ENCODE measurements around the gene ACSS1.

Gene ACSS1

DNA sequence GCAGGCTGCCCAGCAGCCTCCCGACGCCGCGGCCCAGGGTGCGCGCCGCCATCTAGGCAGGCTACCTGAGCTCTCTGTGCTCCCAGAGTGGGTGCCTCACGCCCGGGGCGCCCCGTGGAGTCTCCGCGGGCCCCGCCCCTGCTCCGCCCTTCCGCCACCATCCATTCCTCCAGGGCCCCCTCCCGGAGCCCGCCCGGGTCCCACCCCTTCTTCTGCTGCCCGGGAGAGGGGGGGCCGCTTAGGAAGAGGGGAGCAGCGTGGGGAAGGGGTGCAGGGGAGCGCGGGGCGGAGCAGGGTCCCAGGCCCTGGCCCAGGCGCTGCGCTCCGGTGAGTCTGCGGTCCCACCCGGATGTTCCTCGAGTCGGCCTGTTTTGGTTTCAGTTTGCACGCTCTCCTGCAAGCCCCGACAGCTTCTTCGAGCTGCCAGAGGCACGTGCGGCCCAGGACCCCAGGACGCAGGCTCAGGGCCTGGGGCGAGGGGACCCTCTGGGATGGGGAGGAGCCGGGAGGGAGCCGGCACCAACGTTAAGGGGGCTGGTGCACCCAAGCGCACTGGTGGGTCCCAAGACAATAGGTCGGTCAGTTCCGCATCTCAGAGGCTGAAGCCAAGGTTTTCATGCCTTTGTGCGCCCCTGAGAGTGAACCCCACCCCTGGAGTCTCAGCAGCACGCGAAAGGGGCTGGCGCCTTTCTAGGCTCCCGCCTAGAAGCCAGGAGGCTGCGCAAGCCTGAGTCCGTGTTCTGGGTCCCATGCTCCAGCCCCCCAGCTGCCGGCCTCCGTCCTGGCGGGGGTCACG is at the start of gene ACSS1:
ACSS1 (minus strand) TSS at position 89 of the 796 bp plus-strand sequence; CDS start at position 52, 37 bp downstream.
- TF ChIP-seq EZH2phosphoT487 (IDR thresholded peaks at IDR 0.05; ENCODE audit: borderline replicate concordance, low read length) = no peak; the same call in 1 of the 2 replicates
- TF ChIP-seq, protein P1, sequence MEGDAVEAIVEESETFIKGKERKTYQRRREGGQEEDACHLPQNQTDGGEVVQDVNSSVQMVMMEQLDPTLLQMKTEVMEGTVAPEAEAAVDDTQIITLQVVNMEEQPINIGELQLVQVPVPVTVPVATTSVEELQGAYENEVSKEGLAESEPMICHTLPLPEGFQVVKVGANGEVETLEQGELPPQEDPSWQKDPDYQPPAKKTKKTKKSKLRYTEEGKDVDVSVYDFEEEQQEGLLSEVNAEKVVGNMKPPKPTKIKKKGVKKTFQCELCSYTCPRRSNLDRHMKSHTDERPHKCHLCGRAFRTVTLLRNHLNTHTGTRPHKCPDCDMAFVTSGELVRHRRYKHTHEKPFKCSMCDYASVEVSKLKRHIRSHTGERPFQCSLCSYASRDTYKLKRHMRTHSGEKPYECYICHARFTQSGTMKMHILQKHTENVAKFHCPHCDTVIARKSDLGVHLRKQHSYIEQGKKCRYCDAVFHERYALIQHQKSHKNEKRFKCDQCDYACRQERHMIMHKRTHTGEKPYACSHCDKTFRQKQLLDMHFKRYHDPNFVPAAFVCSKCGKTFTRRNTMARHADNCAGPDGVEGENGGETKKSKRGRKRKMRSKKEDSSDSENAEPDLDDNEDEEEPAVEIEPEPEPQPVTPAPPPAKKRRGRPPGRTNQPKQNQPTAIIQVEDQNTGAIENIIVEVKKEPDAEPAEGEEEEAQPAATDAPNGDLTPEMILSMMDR (IDR thresholded peaks at IDR 0.05; ENCODE audit: low read depth, low read length, poor library complexity, severe bottlenecking) = no peak
- Histone ChIP-seq H3K27ac (ENCODE audit: low read depth, low read length) (no peak within 1 kb of the TSS), H3K36me3 (ENCODE audit: control insufficient read depth, low read length) (no peaks in the 10 kb centered on the region), H3K27me3 (ENCODE audit: control insufficient read depth, low read length) (peaks cover 97% of the 10 kb centered on the region), H4K20me1 (ENCODE audit: control insufficient read depth, insufficient read depth, low read depth, low read length) (0 out of 2 replicates have a peak, but pooled peaks cover 5% of the 10 kb centered on the region), H3K4me3 (ENCODE audit: low read length) (peak within 1 kb of the TSS; percentile 67), H3F3A (ENCODE audit: control insufficient read depth, insufficient read depth) (0 out of 2 replicates have a peak, but pooled peaks cover 9% of the 10 kb centered on the region), H3K4me2 (ENCODE audit: low read length) (peak within 1 kb of the TSS; percentile 90), H3K79me2 (ENCODE audit: control insufficient read depth, low read length) (no peaks in the 10 kb centered on the region), H3K9me3 (ENCODE audit: control insufficient read depth, insufficient read depth, low read length) (no peaks in the 10 kb centered on the region), H3K9me2 (replicated peaks; ENCODE audit: control insufficient read depth, low read length) (no peaks in the 10 kb centered on the region), H3K4me1 (ENCODE audit: control insufficient read depth, low read length) (peaks cover 56% of the 10 kb centered on the region)

DNA sequence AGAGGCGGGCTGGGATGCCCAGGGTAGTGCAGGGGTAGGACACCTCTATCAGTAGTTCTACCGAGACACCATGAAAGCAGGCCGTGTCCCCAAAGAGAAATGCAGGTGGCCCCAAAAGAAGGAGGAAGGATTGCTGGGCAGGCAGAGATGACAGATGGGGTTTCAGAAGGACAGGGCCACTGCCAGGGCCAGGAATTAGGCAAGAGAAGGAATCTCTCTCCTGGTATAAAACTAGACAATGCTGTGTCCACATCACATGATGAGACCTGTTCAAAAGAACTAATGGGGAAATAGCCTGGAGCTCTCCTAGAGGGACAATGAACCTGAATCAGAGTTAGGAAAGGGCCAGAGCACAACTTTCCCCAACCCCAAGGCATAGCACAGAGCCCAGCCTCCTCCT is 45.6 kb upstream of the ACSS1 start:
- Histone ChIP-seq H3F3A (ENCODE audit: control insufficient read depth, insufficient read depth) (no peaks in the 10 kb centered on the region), H3K9me3 (ENCODE audit: control insufficient read depth, insufficient read depth, low read length) (no peaks in the 10 kb centered on the region), H4K20me1 (ENCODE audit: control insufficient read depth, insufficient read depth, low read depth, low read length) (no peaks in the 10 kb centered on the region), H3K4me1 (ENCODE audit: control insufficient read depth, low read length) (no peaks in the 10 kb centered on the region), H3K79me2 (ENCODE audit: control insufficient read depth, low read length) (no peaks in the 10 kb centered on the region), H3K4me3 (ENCODE audit: low read length) (no peak overlapping the region), H3K27ac (ENCODE audit: low read depth, low read length) (no peak overlapping the region), H3K27me3 (ENCODE audit: control insufficient read depth, low read length) (no peaks in the 10 kb centered on the region), H3K4me2 (ENCODE audit: low read length) (no peak overlapping the region), H3K36me3 (ENCODE audit: control insufficient read depth, low read length) (no peaks in the 10 kb centered on the region), H3K9me2 (replicated peaks; ENCODE audit: control insufficient read depth, low read length) (no peaks in the 10 kb centered on the region)
- no peak for TF ChIP-seq EZH2phosphoT487 (IDR thresholded peaks at IDR 0.05; ENCODE audit: borderline replicate concordance, low read length)
- TF ChIP-seq, protein P1 (IDR thresholded peaks at IDR 0.05; ENCODE audit: low read depth, low read length, poor library complexity, severe bottlenecking) = no peak

DNA sequence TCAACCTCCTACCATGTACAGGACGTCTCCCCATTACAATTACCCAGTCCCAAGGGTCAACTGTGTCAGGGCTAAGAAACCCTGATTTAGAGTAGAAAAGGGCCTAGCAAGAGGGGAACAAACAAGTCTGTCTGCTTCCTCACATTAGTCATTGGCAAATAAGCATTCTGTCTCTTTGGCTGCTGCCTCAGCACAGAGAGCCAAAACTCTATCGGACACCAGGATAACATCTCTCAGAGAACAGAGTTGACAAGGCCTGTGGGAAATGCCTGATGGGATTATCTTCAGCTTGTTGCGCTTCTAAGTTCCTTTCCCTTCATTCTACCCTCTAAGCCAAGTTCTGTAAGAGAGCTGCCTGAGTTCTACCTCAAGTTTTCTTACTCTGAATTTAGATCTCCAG is 43.0 kb upstream of the ACSS1 start:
- Histone ChIP-seq H3K9me3 (ENCODE audit: control insufficient read depth, insufficient read depth, low read length) (no peaks in the 10 kb centered on the region), H4K20me1 (ENCODE audit: control insufficient read depth, insufficient read depth, low read depth, low read length) (no peaks in the 10 kb centered on the region), H3K36me3 (ENCODE audit: control insufficient read depth, low read length) (no peaks in the 10 kb centered on the region), H3F3A (ENCODE audit: control insufficient read depth, insufficient read depth) (no peaks in the 10 kb centered on the region), H3K4me2 (ENCODE audit: low read length) (no peak overlapping the region), H3K79me2 (ENCODE audit: control insufficient read depth, low read length) (no peaks in the 10 kb centered on the region), H3K27me3 (ENCODE audit: control insufficient read depth, low read length) (peaks cover 6% of the 10 kb centered on the region), H3K4me1 (ENCODE audit: control insufficient read depth, low read length) (no peaks in the 10 kb centered on the region), H3K9me2 (replicated peaks; ENCODE audit: control insufficient read depth, low read length) (no peaks in the 10 kb centered on the region), H3K4me3 (ENCODE audit: low read length) (no peak overlapping the region), H3K27ac (ENCODE audit: low read depth, low read length) (no peak overlapping the region)
- TF ChIP-seq, protein P1 (IDR thresholded peaks at IDR 0.05; ENCODE audit: low read depth, low read length, poor library complexity, severe bottlenecking) = no peak
- no peak for TF ChIP-seq EZH2phosphoT487 (IDR thresholded peaks at IDR 0.05; ENCODE audit: borderline replicate concordance, low read length)

All from DOHH2 (cell line).